GM18519 (cell line): ENCODE data around the gene UBAP1.
"Not testable (repeated sequence)": the region's sequence is repeated elsewhere in the genome, so short reads cannot be mapped to it uniquely, and the experiment has no call there.

Experiments
- ATAC-seq: cut with Tn5 transposase; IDR thresholded peaks from one replicate; pipeline ENCODE4 v1.9.1; 2021; ENCODE audit warnings: mild to moderate bottlenecking, moderate library complexity; ENCODE audit not compliant: unreplicated experiment, low FRiP score

The UBAP1 gene

DNA sequence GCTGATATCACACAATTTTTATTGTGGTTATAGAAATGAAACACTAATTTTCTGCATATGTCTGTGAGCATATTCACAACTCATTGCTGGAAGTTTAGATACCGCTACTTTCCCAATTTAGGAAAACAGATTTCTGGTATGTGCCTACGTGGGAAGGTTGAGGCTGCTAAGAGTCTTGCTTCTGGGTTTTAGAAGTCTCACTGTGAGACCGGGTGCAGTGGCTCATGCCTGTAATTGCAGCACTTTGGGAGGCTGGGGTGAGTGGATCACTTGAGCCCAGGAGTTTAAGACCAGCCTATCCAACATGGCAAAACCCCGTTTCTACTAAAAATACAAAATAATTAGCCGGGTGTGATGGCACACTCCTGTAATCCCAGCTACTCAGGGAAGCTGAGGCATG is 39.6 kb downstream of the UBAP1 start:
- no peak for ATAC-seq

DNA sequence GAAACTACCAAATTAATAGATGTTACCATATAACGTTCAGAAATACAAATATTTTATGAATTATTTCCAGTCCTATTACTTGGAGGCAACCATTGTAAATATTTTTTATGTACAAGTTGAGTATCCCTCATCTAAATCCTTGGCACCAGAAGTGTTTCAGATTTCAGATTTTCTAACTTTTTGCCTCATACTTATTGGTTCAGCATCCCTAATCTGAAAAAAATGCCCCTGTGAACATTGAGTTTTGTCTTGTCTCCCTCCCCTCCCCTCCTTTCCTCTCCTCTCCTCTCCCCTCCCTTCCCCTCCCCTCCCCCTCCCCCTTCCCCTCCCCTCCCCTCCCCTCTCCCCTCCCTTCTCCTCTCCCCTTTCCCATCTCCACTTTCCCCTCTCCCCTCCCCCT is 40.6 kb downstream of the UBAP1 start:
- no peak for ATAC-seq

- no peak for ATAC-seq
Measured at GRCh38 chr9:34220218-34220617, 41.4 kb downstream of the UBAP1 start.

DNA sequence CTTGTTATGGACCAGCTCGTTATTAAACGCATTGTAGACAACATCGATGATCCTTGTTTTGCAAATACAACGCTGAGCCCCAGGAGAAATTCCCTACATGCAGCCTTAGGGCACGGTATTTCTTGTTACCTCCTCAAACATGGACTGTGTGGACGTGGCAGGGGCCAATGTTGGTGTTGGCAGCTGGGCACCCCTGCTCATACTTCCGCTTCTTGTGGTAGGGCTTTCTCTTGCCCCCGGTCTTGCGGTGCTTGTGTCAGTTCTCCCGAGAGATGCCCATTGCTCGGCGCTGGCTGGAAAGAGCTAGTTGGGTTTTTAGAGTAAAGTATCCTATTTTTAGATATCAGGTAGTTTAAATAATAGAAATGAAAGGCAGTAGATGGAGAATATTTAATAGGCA is 45.5 kb downstream of the UBAP1 start:
- ATAC-seq = no peak

DNA sequence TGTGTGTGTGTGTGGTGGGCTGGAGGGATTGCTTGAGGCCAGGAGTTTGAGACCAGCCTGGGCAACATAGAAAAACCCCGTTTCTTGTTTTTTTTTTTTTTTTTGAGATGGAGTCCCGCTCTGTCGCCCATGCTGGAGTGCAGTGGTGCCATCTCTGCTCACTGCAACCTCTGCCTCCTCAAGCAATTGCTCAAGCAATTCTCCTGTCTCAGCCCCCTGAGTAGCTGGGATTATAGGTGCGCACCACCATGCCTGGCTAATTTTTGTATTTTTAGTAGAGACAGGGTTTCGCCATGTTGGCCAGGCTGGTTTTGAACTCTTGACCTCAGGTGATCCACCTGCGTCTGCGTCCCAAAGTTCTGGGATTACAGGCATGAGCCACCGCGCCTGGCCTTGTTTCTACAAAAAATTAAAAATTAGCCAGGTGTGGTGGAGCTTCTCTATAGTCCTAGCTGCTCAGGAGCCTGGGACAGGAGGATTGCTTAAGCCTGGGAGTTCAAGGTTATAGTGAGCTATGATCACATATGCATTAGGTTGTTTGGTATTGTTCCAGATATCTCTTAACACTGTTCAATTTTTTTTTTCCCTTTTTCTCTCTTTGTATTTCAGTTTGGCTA is 47.4 kb downstream of the UBAP1 start:
- ATAC-seq = not testable (repeated sequence)

DNA sequence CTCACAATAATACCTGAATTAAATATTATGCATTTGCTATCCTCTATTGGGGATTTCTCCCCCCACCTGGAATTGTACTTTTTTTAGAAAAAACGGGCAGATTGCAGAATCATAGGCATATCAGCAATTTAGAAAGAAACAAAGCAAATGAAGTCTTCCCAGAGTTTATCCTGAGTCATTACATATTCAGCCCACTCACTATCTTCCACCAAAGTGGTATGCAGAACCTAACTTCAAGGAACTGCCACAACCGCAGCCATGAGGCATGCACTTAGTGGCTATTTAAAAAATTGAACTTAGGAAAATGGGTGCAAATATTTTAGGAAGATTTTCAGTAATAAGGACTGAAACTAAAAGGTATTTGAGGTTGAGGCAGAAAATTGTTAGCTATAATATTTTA is 48.6 kb downstream of the UBAP1 start:
- no peak for ATAC-seq

DNA sequence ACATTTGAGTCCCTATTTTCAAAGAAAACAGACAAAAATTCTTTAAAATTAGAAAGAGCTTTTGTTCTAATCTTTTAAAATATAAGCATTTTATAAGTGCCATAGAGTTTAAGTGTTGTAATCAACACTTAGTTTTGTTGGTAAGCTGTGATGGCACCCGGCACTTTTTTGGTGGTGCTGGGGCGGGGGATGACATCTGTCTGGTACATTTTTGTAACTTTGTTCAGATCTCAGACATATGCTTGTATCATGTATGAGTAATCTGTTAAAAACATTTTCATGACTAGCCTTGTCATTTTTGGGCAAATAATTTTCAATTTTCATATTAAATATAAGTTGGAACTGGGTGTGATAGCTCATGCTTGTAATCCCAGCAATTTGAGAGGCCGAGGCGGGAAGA is 51.7 kb downstream of the UBAP1 start:
- ATAC-seq = no peak

DNA sequence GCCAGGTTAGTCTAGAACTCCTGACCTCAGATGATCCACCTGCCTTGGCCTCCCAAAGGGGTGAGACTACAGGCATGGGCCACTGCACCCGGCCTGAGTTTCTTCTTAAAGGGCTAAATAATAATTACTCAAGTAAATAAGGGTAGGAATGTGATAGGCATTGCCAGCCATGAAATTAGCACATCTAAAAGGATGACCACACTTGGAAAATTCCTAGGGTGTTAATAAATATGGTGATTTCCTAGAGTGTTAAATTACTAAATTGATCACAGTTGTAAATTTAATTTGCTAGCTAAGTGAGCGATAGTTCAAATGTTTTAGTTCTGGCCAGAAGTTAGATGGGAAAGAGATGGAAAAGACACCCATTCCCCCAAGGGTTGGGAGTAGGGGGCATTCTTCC is 53.4 kb downstream of the UBAP1 start:
- no peak for ATAC-seq

GRCh38 chr9:34233672-34234071 is 54.8 kb downstream of the UBAP1 start:
- ATAC-seq = no peak

GRCh38 chr9:34237836-34238235 is 59.0 kb downstream of the UBAP1 start:
- ATAC-seq = no peak

DNA sequence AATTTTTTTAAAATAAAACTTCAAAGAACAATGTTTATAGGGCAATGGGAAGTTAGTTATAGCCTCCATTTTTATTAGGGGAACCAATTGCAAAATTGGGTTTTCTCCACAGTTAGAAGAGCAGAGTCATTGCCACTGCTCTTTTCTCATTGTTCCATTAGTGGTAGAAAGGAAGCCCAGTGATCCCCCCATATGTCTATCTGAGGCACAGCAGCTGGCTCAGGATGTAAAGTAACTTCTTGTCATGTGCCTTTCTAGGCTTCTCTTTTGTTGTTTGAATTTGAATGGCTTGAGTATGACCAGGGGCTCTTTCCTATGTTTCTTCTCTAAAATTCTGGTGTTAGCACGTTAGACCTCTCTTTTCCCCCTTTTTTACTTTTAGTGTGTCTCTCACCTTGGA is 61.2 kb downstream of the UBAP1 start:
- no peak for ATAC-seq

DNA sequence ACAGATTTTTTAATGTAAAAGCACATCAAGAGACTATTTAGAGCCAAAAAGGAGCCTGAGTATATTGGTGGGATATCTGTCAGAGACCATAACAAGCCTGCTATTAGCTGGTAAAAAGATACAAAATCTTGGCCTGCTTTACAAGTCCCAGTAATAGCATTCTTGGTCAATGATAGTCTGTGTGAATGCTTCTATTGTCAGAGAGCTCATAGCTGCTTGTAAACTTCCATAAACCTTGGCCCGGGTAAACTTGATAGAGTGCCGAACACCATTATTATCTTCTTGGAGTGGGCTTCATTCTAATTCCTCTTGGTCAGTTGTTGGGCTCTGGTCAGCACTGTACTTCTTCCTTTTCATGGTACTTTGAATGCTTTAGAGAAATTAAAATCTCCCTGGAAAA is 64.0 kb downstream of the UBAP1 start:
- no peak for ATAC-seq

DNA sequence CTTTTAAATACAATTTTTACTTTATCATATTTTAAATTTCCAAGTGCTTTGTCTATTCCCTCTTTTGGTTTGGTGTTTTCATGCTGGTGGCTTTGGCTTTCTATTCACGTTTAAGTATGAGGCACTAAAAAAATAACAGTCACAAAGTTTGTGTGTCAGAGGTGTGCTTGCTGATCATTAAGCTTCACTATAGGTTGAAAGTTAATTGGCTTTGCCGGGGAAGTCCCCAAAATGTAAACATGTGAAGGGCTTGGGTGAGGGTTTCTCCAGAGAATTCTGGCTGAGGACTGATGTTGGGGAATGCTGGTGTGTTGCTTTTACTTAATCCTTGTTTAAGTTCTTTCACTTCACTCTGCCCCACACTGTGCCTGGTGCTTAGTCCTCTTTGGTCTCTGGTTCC is 66.4 kb downstream of the UBAP1 start:
- ATAC-seq = not testable (repeated sequence)

- ATAC-seq = no peak
Measured at GRCh38 chr9:34246453-34246852, 67.6 kb downstream of the UBAP1 start.

DNA sequence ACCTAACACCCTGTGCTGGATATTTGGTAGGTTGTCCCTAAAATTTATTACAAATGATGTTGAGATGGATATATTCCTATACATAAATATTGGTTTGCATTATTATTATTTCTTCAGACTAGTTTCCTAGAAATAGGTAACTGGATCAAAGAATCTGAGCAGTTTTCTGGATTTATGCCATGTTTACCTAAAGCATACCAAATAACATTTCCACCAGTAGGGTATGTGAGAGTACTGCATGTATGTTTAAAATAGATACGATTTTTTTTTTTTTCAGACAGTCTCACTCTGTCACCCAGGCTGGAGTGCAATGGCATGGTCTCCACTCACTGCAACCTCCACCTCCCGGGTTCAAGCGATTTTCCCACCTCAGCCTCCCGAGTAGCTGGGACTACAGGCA is 68.9 kb downstream of the UBAP1 start:
- ATAC-seq = not testable (repeated sequence)

- no peak for ATAC-seq
Measured at GRCh38 chr9:34249274-34249673, 70.4 kb downstream of the UBAP1 start.

- ATAC-seq = no peak
Measured at GRCh38 chr9:34250721-34251120, 71.9 kb downstream of the UBAP1 start.

- ATAC-seq = no peak
Measured at GRCh38 chr9:34252016-34252415, 73.2 kb downstream of the UBAP1 start.

- no peak for ATAC-seq
Measured at GRCh38 chr9:34252670-34253459, 74.0 kb downstream of the UBAP1 start.

DNA sequence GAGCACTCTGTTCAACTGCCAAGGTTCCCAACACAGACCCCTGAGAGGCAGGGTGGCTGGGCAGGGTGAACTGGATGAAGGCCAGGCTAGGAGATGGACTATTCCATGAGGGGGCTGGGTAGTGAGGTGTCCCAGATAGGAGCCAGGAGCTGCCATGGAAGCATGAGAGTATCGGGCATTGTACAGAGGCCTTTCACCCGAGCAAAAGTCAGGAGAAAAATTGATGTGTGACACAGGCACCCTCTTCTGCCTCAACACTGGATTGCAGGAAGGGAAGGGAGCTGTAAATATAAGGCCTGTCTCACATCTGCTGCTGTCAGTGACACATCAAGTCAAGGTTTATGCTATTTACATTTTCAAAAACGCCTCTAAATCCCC is 74.6 kb downstream of the UBAP1 start:
- ATAC-seq = no peak

- no peak for ATAC-seq
Measured at GRCh38 chr9:34254141-34254913, 75.5 kb downstream of the UBAP1 start.
